ENCODE data around the gene CSGALNACT2. TPM values are rescaled to one million over a fixed set of nuclear protein-coding genes. Genes with fewer than 3 reads are reported as not detected.
A peak's percentile ranks its signal among the peaks of the same experiment; 100 is the strongest.

CSGALNACT2 gene
- total RNA-seq, 2 donors from 2014 or later, result 31.4 to 41.3 TPM

DNA sequence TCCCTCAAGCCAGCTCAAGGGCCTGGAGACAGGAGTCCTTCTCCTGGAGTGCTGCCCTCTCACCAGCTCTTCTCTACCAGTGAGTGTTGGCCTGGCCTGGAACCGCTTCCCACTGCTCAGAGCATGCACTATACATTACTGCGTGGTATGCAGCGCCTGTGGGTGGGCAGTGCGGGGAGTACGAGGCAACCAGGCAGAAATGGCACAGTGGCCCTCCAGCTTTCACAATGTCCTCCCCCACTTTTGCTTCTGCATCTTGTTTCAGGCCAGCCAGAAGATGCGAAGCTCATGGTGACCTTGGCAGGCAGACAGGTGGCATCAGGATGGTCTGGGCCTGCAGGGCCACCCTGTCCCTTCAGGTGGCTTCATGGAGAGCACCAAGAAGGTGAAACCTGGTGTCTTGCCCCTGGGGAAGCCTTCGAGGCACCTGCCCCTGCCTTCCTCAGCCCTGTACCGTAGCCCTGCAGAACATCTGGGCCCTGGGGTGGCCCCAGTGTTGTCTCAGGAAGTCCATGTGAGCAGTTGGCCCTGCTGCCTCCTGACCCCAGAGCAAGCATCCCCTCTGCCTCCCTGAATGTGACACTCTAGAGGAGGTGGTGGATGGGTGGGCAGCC, 92.8 kb downstream of the CSGALNACT2 start:
- H3K4me3 Mint-ChIP-seq, result peak overlapping the region; percentile 68
- ATAC-seq (peak; percentile 3), DNase-seq (ENCODE audit: low spot score) (no peak)
- H3K9me3 Mint-ChIP-seq, result no peaks in the 10 kb centered on the region
- no peaks in the 10 kb centered on the region for H3K27me3 Mint-ChIP-seq
- peaks cover 29 to 41% of the 10 kb centered on the region in 2 donors for H3K4me1 Mint-ChIP-seq (ENCODE audit: low read depth in 2 of 2)
- no peaks in the 10 kb centered on the region for H3K36me3 Mint-ChIP-seq
- peak overlapping the region in 1 of 2 donors; percentile 75 for H3K27ac Mint-ChIP-seq

GRCh38 chr10:43231523-43232078, 93.4 kb downstream of the CSGALNACT2 start:
- Mint-ChIP-seq H3K9me3 (no peaks in the 10 kb centered on the region), H3K36me3 (no peaks in the 10 kb centered on the region), H3K4me3 (peak overlapping the region; percentile 68), H3K27me3 (no peaks in the 10 kb centered on the region), H3K4me1 (ENCODE audit: low read depth in 2 of 2) (peaks cover 24 to 40% of the 10 kb centered on the region in 2 donors), H3K27ac (peak overlapping the region in 1 of 2 donors; percentile 75)
- peak; percentile 66 to 76 for ATAC-seq
- no peak for DNase-seq (ENCODE audit: low spot score)

GRCh38 chr10:43233601-43234430, 95.6 kb downstream of the CSGALNACT2 start:
- no peak for ATAC-seq
- no peaks in the 10 kb centered on the region for H3K9me3 Mint-ChIP-seq
- peaks cover 15 to 26% of the 10 kb centered on the region in 2 donors for H3K4me1 Mint-ChIP-seq (ENCODE audit: low read depth in 2 of 2)
- H3K36me3 Mint-ChIP-seq, result no peaks in the 10 kb centered on the region
- H3K27me3 Mint-ChIP-seq, result no peaks in the 10 kb centered on the region
- H3K27ac Mint-ChIP-seq, result no peak overlapping the region
- DNase-seq (ENCODE audit: low spot score), result no peak
- H3K4me3 Mint-ChIP-seq, result no peak overlapping the region

DNA sequence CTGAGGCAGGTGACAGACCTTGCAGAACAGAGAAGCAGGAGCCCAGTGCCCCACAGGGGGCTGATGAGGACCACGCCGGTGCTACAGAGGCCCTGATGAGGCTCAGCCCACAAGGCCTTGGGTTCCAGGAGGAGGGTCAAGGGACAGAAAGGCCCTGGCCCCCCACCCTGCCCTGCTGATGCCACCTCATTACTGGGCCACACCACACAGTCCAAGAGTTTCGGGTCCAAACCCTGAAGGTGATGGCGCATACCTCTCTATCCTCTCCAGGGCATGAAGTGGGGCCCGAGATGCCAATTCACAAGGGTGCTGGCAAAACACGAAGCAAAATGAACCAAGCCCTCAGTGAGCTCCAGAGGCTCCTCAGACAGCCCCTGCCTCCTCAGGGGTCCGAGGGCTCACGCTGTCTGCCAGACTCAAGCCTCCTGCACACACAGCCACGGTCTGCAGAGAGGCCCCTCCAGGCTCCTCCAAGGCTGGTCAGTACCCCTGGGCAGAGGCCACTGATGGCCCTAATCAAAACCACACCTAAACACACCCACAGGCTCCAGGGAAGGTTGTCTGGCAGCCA, 96.3 kb downstream of the CSGALNACT2 start:
- Mint-ChIP-seq H3K36me3 (peaks cover under 1% of the 10 kb centered on the region), H3K27me3 (no peaks in the 10 kb centered on the region), H3K4me1 (ENCODE audit: low read depth in 2 of 2) (peaks cover 11 to 22% of the 10 kb centered on the region in 2 donors), H3K9me3 (peaks cover under 1% of the 10 kb centered on the region), H3K27ac (no peak overlapping the region), H3K4me3 (no peak overlapping the region)
- ATAC-seq, result no peak
- DNase-seq (ENCODE audit: low spot score), result no peak

Other genes with a start within 250 kb of the CSGALNACT2 start
- not detected for gene RET, start 61.4 kb upstream of the CSGALNACT2 start, total RNA-seq
- gene RASGEF1A, start 128.6 kb downstream of the CSGALNACT2 start, total RNA-seq, result 1 to 10 TPM in 1 of 2 donors, under 1 TPM in 1; 0.69 to 1.1 TPM
- gene FXYD4, start 233.2 kb downstream of the CSGALNACT2 start, total RNA-seq, result not detected